IPS-18c (cell line): ENCODE measurements around the gene MUC5AC.

Source experiments
- H3K4me3 ChIP-seq: 2 replicates; pipeline ENCODE4 v1.7.0; 2013; ENCODE audit warnings: low read depth, mild to moderate bottlenecking, low read length, moderate library complexity; ENCODE audit not compliant: insufficient read depth
- H3K9me3 ChIP-seq: one replicate; pipeline ENCODE4 v1.6.1; 2013; ENCODE audit warnings: mild to moderate bottlenecking, low read length, moderate library complexity; ENCODE audit not compliant: control insufficient read depth, insufficient read depth

The MUC5AC gene

GRCh38 chr11:1131033-1131911, 26.5 kb upstream of the MUC5AC start:
- Histone ChIP-seq H3K4me3 (no peak overlapping the region), H3K9me3 (no peaks in the 10 kb centered on the region)

GRCh38 chr11:1134848-1135445, 22.8 kb upstream of the MUC5AC start:
- Histone ChIP-seq H3K4me3 (no peak overlapping the region), H3K9me3 (no peaks in the 10 kb centered on the region)

DNA sequence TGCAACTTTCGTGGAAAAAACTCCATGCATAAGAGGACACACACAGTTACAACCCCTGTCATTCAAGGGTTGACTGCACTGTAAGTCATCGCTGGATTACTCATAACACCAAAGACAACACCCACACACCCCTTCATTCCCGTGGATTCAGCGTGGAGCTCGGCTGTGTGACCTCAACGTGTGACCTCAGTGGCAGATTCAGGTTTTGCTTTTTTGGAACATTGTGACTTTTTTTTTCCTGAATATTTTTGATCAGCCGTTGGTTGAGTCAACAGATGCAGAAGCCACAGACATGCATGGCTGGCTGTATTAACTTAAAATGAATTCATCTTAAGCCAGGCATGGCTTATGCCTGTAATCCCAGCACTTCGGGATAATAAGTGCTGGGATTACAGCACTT, 19.7 kb upstream of the MUC5AC start:
- Histone ChIP-seq H3K4me3 (no peak overlapping the region), H3K9me3 (peaks cover 2% of the 10 kb centered on the region)

GRCh38 chr11:1139441-1140083, 18.2 kb upstream of the MUC5AC start:
- peaks cover 2% of the 10 kb centered on the region for H3K9me3 ChIP-seq
- no peak overlapping the region for H3K4me3 ChIP-seq

GRCh38 chr11:1140642-1141490, 16.9 kb upstream of the MUC5AC start:
- Histone ChIP-seq H3K4me3 (no peak overlapping the region), H3K9me3 (peaks cover 2% of the 10 kb centered on the region)

DNA sequence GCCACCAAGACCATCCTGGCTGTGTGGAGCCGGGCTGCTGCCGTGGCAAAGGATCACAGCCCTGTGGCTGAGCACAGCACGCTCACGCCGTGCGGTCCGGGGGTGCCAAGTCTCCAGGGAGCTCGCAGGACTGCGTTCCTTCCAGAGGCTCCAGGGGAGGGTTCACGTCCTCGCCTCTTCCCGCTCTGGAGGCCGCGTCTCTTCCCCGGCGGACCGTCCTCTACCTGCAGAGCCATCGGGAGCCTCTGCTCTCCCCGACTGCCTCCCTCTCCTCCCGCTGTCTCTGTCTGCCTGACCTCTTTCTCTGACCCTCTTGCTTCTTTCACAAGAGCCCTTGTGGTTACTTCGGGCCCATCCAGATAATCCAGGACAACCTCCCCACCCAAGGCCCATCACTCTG, 11.4 kb upstream of the MUC5AC start:
- no peaks in the 10 kb centered on the region for H3K9me3 ChIP-seq
- no peak overlapping the region for H3K4me3 ChIP-seq

DNA sequence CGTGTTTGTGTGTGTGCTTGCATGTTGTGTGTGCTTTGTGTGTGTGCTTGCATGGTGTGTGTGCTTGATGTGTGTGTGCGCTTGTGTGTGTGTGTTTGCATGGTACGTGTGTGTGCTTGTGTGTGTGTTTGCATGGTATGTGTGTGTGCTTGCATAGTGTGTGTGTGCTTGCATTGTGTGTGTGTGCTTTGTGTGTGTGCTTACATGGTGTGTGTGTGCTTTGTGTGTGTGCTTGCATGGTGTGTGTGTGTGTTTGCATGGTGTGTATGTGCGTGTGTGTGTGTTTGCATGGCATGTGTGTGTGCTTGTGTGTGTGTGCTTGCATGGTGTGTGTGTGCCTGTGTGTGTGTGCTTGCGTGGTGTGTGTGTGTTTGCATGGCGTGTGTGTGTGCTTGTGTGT, 10.0 kb upstream of the MUC5AC start:
- H3K9me3 ChIP-seq, result no peaks in the 10 kb centered on the region
- no peak overlapping the region for H3K4me3 ChIP-seq

DNA sequence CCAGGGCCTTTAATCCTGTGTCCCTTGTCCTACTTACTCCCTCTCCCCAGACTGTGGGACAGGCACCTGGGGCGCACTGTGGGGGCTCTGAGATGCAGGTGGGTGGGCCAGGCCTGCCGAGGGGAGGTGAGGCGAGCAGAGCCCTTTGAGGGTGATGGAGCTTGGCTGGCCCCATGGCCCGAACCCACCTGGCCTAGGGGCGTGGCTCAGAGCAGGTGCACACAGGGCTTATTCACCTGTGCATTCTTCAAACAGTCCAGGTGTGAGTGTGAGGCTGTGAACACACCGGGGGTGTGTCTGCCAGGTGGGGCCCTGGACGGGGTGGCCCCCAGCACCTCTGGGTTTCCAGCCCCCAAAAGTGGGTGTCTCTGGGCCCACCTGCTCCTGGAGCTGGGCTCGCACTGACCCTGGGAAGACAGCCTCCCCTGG, 9.0 kb upstream of the MUC5AC start:
- Histone ChIP-seq H3K9me3 (no peaks in the 10 kb centered on the region), H3K4me3 (no peak overlapping the region)

DNA sequence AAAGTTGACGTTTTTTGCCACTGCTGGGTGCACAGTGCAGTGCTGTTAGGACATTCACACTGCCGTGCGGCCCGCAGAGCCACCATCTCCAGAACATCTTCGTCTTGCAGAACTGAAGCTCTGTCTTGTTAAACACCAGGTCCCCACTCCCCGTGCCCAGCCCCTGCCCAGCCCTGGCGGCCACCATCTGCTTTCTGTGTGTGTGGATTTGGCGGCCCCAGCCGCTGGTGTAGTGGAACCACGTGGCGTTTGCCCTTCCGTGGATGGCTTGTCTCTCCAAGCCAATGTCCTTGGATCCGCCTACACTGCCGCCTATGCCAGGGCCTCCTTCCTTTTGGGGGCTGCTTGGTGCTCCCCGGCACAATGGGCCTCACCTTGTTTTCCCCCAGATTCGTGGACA, 8.2 kb upstream of the MUC5AC start:
- no peak overlapping the region for H3K4me3 ChIP-seq
- H3K9me3 ChIP-seq, result no peaks in the 10 kb centered on the region

- Histone ChIP-seq H3K4me3 (no peak overlapping the region), H3K9me3 (no peaks in the 10 kb centered on the region)
Observed at GRCh38 chr11:1150116-1150515, 7.6 kb upstream of the MUC5AC start.

- Histone ChIP-seq H3K4me3 (no peak overlapping the region), H3K9me3 (no peaks in the 10 kb centered on the region)
Observed at GRCh38 chr11:1150769-1151365, 6.9 kb upstream of the MUC5AC start.

GRCh38 chr11:1151366-1152315, 6.1 kb upstream of the MUC5AC start:
- Histone ChIP-seq H3K4me3 (no peak overlapping the region), H3K9me3 (no peaks in the 10 kb centered on the region)

GRCh38 chr11:1152316-1153104, 5.2 kb upstream of the MUC5AC start:
- Histone ChIP-seq H3K4me3 (no peak overlapping the region), H3K9me3 (no peaks in the 10 kb centered on the region)

GRCh38 chr11:1153105-1153950, 4.4 kb upstream of the MUC5AC start:
- Histone ChIP-seq H3K9me3 (no peaks in the 10 kb centered on the region), H3K4me3 (no peak overlapping the region)
